ENCODE measurements around the gene NUP210L. TPM values are rescaled to one million over a fixed set of nuclear protein-coding genes. Genes with fewer than 3 reads are reported as not detected.
A peak's percentile ranks its signal among the peaks of the same experiment; 100 is the strongest.
"Not testable (repeated sequence)": the region's sequence is repeated elsewhere in the genome, so short reads cannot be mapped to it uniquely, and the experiment has no call there.

The NUP210L gene
- total RNA-seq, 2 donors from 2014 or later, result 0.05 to 0.14 TPM

DNA sequence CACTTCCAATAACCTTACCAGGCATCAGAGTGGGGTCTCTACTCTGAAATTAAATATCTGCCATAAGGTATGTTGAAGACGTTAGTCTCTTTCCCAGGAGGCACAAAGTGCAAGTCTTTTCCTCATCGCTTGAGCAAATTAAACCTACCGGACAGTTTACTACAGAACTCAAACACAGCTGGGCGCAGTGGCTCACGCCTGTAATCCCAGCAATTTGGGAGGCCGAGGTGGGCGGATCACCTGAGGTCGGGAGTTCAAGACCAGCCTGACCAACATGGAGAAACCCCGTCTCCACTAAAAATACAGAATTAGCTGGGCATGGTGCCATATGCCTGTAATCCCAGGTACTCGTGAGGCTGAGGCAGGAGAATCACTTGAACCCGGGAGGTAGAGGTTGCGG lies 175.8 kb downstream of the NUP210L start:
- DNase-seq (ENCODE audit: low spot score); intact Hi-C loops (cut with DNase I): not testable (repeated sequence)

- no peak for DNase-seq (ENCODE audit: low spot score)
- intact Hi-C loops (cut with DNase I), result no loop called here
These were observed 176.5 kb downstream of the NUP210L start for GRCh38 chr1:153978274-153978909.

DNA sequence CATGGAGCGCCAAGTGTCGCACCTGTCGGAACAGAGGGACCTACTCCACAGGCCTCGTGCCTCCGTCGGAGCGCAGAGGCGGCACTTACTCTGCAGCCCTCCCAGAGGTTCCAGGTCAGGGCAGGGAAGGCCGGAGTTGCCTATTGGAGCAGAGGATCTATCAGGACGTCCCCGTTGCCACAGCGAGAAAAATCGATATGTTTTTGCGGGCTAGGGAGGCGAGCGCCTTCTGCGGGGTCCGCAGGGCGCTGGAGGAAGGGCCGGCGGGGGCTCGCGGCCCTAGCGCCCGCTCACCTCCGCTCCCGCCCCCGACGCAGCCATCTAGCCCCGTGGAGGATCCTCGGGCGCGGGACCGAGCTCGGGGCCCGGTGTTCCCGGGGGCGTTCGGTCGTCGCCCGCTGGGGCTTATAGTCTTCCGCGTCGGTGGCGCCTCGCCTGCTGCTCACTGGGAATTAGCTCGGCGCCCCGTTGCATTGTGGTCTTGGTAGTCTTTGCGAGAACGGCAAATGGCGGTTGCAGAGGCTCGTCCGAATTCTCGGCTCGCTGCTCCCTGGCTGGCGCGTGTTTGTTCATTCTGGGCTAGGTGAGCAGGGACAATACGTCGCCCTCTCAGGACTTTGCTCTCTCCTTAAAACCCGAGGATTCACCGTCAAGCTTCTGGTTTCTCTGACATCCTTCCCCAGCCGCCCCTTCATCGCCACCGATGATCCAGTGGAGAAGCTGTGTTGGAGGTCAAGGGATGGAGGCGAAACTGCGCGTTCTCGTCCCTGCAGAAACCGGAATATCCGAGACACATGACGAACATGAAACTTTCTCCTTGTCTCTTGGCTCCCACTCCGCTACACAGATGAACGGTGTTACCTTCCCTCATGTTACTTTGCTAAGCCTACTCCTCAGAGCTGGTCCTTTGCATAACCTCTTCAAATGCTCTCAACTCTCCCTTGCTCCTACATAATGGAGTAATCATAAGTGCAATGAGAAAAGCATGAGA lies 177.3 kb downstream of the NUP210L start, which contains the start of gene JTB:
Gene JTB (minus strand): TSS at position 425 of the 991 bp plus-strand sequence. CDS start 422 bp downstream, at position 3.
- peak; percentile 97 for DNase-seq (ENCODE audit: low spot score)
- intact Hi-C loops (cut with DNase I), result no loop called here

DNA sequence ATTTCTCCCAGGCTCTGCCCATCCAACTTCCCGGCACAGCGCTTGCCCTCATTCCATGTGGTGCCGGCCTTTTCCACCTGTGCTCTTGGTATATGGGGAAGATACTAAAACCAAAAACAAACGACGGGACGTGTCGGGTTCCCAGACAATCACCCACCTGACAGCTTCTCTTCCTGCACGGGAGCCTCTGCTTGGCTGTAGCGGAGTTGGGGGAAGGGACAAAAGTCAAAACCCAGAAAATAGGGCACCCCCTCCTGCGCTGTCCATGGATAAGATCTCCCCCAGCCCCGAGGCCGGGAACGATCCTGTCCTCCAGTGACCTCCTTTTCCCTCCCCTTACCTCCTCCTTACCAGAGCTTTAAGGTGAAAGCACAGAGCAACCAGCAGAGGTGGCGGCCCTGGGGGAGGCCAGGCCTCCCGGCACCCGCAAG lies 178.0 kb downstream of the NUP210L start:
- no peak for DNase-seq (ENCODE audit: low spot score)
- intact Hi-C loops (cut with DNase I), result no loop called here

DNA sequence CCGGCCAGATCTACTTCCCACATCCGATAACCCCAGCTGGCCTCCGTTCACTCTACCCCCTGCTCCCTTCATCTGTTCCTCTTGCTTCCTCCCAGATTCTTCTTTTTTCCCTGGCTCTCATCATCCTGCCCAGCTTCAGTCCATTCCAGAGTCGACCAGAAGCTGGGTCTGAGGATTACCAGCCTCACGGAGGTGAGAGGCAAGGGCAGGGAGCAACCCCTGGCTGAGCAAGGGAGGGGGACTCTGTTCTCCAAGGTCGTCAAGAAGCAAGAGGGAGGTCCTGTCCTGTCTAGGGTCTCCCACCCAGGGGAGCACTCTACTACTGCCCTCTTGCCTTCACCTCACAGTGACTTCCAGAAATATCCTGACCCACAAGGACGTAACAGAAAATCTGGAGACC lies 181.3 kb downstream of the NUP210L start:
- no peak for DNase-seq (ENCODE audit: low spot score)
- intact Hi-C loops (cut with DNase I), result no loop called here

GRCh38 chr1:153973071-153973470 lies 181.8 kb downstream of the NUP210L start:
- intact Hi-C loops (cut with DNase I), result no loop called here
- no peak for DNase-seq (ENCODE audit: low spot score)

- peak; percentile 18 for DNase-seq (ENCODE audit: low spot score)
- intact Hi-C loops (cut with DNase I), result no loop called here
These were observed 184.5 kb downstream of the NUP210L start for GRCh38 chr1:153970346-153970745.

DNA sequence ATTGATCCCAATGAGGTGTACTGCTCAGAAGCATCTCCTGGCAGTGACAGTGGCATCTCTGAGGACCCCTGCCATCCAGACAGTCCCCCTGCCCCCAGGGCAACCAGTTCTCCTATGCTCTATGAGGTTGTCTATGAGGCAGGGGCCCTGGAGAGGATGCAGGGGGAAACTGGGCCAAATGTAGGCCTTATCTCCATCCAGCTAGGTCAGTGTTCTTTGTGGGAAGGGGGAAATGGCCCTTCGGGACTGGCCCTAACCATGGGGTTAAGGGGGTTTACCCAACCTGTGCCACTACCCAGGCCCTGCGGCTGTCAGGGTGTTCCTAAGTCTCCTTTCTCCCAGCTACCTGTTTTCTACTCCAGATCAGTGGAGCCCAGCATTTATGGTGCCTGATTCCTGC lies 185.9 kb downstream of the NUP210L start:
- DNase-seq (ENCODE audit: low spot score), result peak; percentile 35
- intact Hi-C loops (cut with DNase I), result no loop called here

GRCh38 chr1:153968408-153968807 lies 186.5 kb downstream of the NUP210L start:
- peak; percentile 74 for DNase-seq (ENCODE audit: low spot score)
- intact Hi-C loops (cut with DNase I), result no loop called here

GRCh38 chr1:153968000-153968363 lies 186.9 kb downstream of the NUP210L start:
- intact Hi-C loops (cut with DNase I), result no loop called here
- peak; percentile 75 for DNase-seq (ENCODE audit: low spot score)

GRCh38 chr1:153967107-153967999 lies 187.5 kb downstream of the NUP210L start, which contains the start of gene CREB3L4:
Gene CREB3L4 (plus strand): TSS chr1:153967902. CDS start chr1:153968526, 624 bp downstream.
- DNase-seq (ENCODE audit: low spot score), result peak; percentile 96
- intact Hi-C loops (cut with DNase I), result no loop called here

DNA sequence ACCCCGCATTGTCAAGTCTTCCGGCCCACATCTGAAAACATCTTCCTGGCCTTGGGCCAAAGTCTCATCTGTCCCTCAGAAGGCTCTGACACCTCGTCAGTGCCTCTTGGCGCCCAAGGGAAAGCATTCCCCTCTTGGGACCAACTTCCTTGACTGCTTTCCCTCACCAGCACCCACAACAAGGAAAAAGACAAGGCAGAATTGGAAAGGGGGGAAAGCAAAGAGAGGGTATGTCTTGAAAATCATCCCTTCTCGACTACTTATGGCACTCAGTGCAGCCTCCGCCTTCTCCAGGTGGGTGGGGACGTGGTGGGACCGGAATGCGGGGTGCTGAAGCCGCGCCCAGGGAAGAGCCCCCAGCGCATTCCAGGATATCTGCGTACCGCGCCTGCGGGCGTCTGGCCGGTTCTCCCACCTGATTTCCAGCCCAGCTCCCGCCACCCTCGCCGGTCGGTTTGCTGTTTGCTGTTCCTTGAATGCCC lies 191.0 kb downstream of the NUP210L start:
- intact Hi-C loops (cut with DNase I), result no loop called here
- peak; percentile 85 for DNase-seq (ENCODE audit: low spot score)

DNA sequence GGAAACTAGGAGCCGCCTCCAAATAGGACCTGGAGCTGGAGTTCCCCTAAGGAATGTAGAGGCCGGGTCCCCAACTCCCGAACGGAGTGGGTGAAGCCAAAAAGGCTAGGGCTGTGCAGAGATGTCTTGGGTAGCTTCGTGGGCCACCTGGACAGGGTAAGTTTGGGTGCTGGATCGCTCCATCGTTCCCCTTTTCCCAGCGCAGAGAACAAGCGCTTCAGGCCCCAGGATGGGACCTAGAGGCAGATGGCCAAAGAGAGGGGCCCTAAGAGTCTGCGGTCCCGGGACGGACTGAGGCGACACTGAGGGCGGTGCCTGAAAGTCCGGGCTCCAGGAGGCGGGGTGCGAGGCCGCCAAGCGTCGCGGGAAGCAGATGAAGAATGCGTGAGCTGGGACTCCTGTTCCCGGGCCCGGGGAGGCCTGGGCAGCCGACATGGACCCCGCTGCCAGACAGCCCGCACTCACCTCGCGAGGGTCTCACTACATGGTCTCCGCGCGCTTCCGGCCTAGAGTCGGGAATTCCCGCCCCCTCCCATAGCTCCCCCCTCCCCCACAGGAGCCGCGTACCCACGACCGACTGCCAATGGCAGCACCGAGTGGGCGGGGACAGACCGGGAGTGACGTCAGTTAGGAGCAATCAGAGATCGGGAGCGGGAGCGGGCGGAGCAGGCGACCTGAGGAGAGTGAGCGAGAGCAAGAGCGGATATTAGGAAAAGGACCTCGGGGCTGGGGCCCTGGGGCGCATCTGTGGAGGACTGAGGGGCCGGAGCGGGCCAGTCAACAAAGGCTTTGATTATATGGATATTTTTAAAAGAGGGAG lies 191.6 kb downstream of the NUP210L start, which contains the start of gene SLC39A1:
Gene SLC39A1 (minus strand): TSS at position 508 of the 820 bp plus-strand sequence. CDS start 822 bp downstream, outside the sequence.
- DNase-seq (ENCODE audit: low spot score), result peak; percentile 99
- intact Hi-C loops (cut with DNase I), result no loop called here

DNA sequence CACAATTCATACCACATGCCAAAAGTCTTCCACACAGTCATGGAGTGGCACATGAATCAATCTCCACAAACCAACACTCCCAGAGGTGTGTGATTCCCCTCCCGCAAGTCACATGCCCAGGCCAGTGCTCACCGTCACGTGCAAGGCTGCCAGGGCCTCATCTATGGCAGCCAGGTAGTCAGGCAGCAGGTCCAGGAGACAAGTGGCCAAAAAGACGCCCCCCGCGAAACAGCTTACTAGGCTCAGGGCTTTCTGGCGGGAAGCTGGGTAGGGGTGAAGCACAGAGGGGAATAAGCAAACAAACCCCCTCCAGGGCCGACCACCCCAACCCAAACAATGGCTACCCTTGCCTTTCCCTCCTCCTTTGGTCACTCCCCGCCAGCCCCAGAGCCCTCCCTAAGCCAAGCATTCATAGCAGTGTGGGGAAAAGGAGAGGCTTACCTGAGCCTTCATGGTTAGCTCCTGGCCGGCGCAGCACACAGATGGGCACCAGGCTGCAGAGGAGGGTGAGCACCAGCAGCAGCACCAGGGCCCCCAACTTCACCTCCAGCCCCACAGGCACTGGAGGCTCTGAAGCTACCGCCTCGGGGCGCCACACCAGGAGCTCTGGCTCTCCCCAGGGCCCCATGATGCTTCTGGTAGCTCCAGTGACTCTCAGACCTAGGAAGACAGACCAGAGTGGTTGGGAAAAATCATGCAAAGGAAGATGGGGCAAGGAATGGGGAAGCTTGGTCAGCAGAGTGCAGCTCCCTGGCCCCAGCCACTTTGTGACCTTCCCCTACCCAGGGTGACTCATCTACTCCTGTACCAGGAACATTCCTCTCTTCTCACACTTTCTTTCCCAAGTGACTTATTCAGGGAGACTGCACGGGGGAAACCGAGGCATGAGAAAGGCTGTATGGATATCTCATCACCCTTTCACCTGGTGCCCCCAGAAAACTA lies 192.5 kb downstream of the NUP210L start:
- intact Hi-C loops (cut with DNase I), result no loop called here
- no peak for DNase-seq (ENCODE audit: low spot score)

GRCh38 chr1:153961421-153961820 lies 193.5 kb downstream of the NUP210L start:
- DNase-seq (ENCODE audit: low spot score), result no peak
- intact Hi-C loops (cut with DNase I), result no loop called here

- no peak for DNase-seq (ENCODE audit: low spot score)
- intact Hi-C loops (cut with DNase I), result no loop called here
These were observed 194.7 kb downstream of the NUP210L start for GRCh38 chr1:153960206-153960605.

DNA sequence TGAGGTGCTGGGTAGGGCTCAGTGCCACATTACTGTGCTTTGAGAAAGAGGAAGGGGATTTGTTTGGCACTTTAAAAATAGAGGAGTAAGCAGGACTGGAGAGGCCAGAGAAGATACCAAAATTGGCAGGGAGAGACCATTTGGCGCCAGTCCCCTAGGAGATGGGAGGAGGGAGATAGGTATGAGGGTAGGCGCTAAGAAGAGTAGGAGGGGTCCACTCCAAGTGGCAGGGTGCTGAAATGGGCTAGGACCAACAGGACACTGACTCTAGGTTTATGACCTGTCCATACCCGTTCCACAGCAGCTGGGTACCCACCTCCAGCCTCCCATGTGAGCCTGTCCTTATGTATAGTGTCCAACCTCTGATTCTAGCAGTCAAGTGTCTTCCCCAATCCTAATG lies 195.4 kb downstream of the NUP210L start:
- intact Hi-C loops (cut with DNase I), result no loop called here

More for the DNA sequence above, 195.4 kb downstream of the NUP210L start:
- no peak for DNase-seq (ENCODE audit: low spot score)
